Breast epithelium (tissue), 4 donors: ENCODE measurements around the gene XPO1. TPM values are rescaled to one million over a fixed set of nuclear protein-coding genes. Genes with fewer than 3 reads are reported as not detected.
"Not testable (repeated sequence)": the region's sequence is repeated elsewhere in the genome, so short reads cannot be mapped to it uniquely, and the experiment has no call there.

Source experiments
- DNase-seq, 2 donors: peaks; one replicate each; pipeline ENCODE4 v3.0.0-alpha.2; 2019; ENCODE audit warnings: low spot score in 2 of 2
- H3K27ac ChIP-seq, 2 donors: fragments of 200-600 bp; sonication (generic) in 1 of 2; one replicate each; pipeline ENCODE4 v1.5.1; 2016 to 2019; ENCODE audit warnings: mild to moderate bottlenecking in 1 of 2
- H3K27me3 ChIP-seq, 2 donors: fragments of 200-600 bp; sonication (generic) in 1 of 2; one replicate each; pipeline versions ENCODE4 v1.5.1 to v1.6.0; 2017 to 2019; ENCODE audit warnings: control low read depth in 1 of 2, mild to moderate bottlenecking in 1 of 2
- H3K36me3 ChIP-seq: fragments of 200-600 bp; one replicate; pipeline ENCODE4 v1.5.1; 2019
- H3K4me1 ChIP-seq, 2 donors: fragments of 200-600 bp; sonication (generic); one replicate each; pipeline ENCODE4 v1.5.1; 2016 to 2019; ENCODE audit warnings: control low read depth in 1 of 2
- H3K4me3 ChIP-seq, 3 donors: fragments of 200-600 bp; sonication (generic); 1 replicate in 2 of 3; 2 replicates in 1 of 3; pipeline ENCODE4 v1.5.1; 2016 to 2019; ENCODE audit warnings: mild to moderate bottlenecking in 3 of 3, moderate library complexity in 2 of 3
- H3K9me3 ChIP-seq, 2 donors: fragments of 200-600 bp; sonication (generic) in 1 of 2; one replicate each; pipeline ENCODE4 v1.5.1; 2016 to 2019; ENCODE audit warnings: control low read depth in 1 of 2
- POLR2A ChIP-seq: fragments of 450-650 bp; IDR thresholded peaks from one replicate; pipeline ENCODE4 v1.6.1; 2016; ENCODE audit warnings: antibody characterized with exemption, mild to moderate bottlenecking, moderate library complexity
- POLR2AphosphoS5 ChIP-seq, 3 donors: sonication (generic); formaldehyde crosslinking; IDR thresholded peaks; one replicate each; pipeline ENCODE4 v1.6.1; 2017; ENCODE audit warnings: antibody characterized with exemption in 3 of 3
- intact Hi-C: fragments of 100-400 bp; cut with DNase I; formaldehyde crosslinking; loops from one replicate; pipeline ENCODE4 v1.15.1; 2023; ENCODE audit warnings: low total_unique reads
- total RNA-seq, 3 donors: library from RNA; depleted of rRNA; stranded (reverse); fragments of >200 nt; gene quantifications; one replicate each; pipeline ENCODE4 v1.1.0, GENCODE V29; 2016
- TF ChIP-seq, protein P1 (sequence below), 3 donors: fragments of 450-650 bp; IDR thresholded peaks; one replicate each; pipeline ENCODE4 v1.5.1; 2016 to 2017; ENCODE audit warnings: antibody characterized with exemption in 3 of 3, mild to moderate bottlenecking in 3 of 3, moderate library complexity in 3 of 3

The XPO1 gene, protein sequence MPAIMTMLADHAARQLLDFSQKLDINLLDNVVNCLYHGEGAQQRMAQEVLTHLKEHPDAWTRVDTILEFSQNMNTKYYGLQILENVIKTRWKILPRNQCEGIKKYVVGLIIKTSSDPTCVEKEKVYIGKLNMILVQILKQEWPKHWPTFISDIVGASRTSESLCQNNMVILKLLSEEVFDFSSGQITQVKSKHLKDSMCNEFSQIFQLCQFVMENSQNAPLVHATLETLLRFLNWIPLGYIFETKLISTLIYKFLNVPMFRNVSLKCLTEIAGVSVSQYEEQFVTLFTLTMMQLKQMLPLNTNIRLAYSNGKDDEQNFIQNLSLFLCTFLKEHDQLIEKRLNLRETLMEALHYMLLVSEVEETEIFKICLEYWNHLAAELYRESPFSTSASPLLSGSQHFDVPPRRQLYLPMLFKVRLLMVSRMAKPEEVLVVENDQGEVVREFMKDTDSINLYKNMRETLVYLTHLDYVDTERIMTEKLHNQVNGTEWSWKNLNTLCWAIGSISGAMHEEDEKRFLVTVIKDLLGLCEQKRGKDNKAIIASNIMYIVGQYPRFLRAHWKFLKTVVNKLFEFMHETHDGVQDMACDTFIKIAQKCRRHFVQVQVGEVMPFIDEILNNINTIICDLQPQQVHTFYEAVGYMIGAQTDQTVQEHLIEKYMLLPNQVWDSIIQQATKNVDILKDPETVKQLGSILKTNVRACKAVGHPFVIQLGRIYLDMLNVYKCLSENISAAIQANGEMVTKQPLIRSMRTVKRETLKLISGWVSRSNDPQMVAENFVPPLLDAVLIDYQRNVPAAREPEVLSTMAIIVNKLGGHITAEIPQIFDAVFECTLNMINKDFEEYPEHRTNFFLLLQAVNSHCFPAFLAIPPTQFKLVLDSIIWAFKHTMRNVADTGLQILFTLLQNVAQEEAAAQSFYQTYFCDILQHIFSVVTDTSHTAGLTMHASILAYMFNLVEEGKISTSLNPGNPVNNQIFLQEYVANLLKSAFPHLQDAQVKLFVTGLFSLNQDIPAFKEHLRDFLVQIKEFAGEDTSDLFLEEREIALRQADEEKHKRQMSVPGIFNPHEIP (N-terminal part only)
- total RNA-seq, result 100 to 1,000 TPM in 2 of 3 donors, 10 to 100 TPM in 1; 76.0 to 137 (median 129) TPM

DNA sequence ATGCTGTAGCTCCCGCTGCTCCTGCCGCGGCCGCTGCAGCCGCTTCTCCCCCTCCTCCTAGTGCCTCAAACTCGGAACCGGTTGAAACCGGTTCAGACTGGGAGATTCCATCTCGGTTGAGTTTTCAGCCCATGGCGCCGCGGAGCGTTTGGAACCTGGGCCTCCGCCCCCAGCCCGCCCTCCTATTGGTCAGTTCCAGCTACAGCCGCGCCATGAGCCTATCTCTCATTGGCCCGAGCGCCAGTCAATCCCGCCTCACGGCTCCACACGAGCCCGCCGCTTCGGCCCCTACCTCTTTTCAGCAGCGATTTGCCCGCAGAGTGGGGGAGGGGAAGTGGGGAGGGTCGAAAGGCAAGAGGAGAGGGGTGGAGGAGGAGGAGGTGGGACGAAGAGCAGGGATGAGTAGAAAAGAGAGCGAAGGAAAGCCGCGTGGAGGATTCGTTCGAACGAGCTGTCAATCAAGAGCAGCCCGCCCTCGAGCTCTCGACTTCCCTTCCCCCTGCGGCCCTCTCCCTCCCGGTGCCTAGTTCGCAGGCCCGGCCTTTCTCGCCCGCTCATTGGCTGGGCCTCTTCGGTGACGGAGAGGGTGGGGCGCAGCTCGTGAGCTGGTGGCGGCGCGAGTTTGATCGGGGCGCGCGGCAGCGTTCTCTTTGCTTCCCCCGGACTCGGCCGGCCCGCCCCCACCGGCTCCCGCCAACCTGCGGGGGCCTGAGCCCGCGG lies at the start of gene XPO1:
Gene XPO1 (minus strand): TSS at position 157 of the 720 bp plus-strand sequence. CDS start 4,459 bp downstream, outside the sequence.
- no peaks in the 10 kb centered on the region for H3K27me3 ChIP-seq
- peak; percentile 99 for DNase-seq

DNA sequence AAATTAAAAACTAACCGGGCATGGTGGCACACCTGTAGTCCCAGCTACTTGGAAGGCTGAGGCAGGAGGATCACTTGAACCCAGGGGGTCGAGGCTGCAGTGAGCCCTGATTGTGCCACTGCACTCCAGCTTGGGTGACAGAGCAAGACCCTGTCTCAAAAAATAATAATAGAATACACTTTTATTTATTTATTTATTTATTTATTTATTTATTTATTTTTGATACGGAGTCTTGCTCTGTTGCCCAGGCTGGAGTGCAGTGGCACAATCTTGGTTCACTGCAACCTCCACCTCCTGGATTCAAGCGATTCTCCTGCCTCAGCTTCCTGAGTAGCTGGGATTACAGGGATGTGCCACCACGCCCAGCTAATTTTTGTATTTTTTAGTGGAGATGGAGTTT lies 48.8 kb upstream of the XPO1 start:
- H3K9me3 ChIP-seq, intact Hi-C loops, H3K4me3 ChIP-seq, H3K36me3 ChIP-seq, H3K4me1 ChIP-seq, H3K27ac ChIP-seq, H3K27me3 ChIP-seq, DNase-seq: not testable (repeated sequence)

More for the DNA sequence above, at the start of gene XPO1:
- no peaks in the 10 kb centered on the region for H3K36me3 ChIP-seq
- H3K27ac ChIP-seq, result peak within 1 kb of the TSS; percentile 99
- peak within 1 kb of the TSS; percentile 79 to 95 (median 84) for H3K4me3 ChIP-seq
- no peaks in the 10 kb centered on the region for H3K4me1 ChIP-seq
- TF ChIP-seq POLR2A (peak; percentile 94), POLR2AphosphoS5 (IDR thresholded peaks at IDR 0.05) (peak; percentile 91 to 98 (median 97))
- TF ChIP-seq, protein P1, sequence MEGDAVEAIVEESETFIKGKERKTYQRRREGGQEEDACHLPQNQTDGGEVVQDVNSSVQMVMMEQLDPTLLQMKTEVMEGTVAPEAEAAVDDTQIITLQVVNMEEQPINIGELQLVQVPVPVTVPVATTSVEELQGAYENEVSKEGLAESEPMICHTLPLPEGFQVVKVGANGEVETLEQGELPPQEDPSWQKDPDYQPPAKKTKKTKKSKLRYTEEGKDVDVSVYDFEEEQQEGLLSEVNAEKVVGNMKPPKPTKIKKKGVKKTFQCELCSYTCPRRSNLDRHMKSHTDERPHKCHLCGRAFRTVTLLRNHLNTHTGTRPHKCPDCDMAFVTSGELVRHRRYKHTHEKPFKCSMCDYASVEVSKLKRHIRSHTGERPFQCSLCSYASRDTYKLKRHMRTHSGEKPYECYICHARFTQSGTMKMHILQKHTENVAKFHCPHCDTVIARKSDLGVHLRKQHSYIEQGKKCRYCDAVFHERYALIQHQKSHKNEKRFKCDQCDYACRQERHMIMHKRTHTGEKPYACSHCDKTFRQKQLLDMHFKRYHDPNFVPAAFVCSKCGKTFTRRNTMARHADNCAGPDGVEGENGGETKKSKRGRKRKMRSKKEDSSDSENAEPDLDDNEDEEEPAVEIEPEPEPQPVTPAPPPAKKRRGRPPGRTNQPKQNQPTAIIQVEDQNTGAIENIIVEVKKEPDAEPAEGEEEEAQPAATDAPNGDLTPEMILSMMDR (IDR thresholded peaks at IDR 0.05), result peak in 1 of 3 donors; percentile 37
- no peaks in the 10 kb centered on the region for H3K9me3 ChIP-seq
- intact Hi-C loops, result loop anchor here (2.0 kb wide), 1 partner anchor 44 kb away; no protein-coding TSS in a partner anchor

DNA sequence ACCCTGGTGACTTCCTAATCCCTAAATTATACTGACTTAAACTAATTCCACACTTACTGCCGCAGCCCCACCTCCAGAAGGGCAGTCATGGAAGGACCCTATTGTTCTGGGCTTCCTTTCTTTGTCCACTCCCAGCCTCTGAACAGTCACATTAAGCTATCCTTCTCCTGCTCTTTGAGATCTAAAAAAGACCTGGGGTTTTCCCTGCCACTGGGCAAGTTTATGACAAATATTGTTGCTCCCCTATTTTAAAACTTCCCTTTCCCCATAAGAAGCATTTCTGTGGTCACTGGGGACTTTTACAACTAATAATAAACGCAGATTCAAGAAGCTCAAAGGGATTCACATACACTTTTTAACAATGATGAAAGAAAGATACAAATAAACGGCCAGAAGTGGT lies 47.2 kb upstream of the XPO1 start:
- Histone ChIP-seq H3K27ac (no peak overlapping the region), H3K4me3 (no peak overlapping the region), H3K9me3 (no peaks in the 10 kb centered on the region), H3K4me1 (no peaks in the 10 kb centered on the region), H3K36me3 (no peaks in the 10 kb centered on the region), H3K27me3 (no peaks in the 10 kb centered on the region)
- TF ChIP-seq POLR2A (no peak), POLR2AphosphoS5 (IDR thresholded peaks at IDR 0.05) (no peak)
- TF ChIP-seq, protein P1 (IDR thresholded peaks at IDR 0.05), result no peak
- DNase-seq, result no peak
- intact Hi-C loops, result no loop called here

DNA sequence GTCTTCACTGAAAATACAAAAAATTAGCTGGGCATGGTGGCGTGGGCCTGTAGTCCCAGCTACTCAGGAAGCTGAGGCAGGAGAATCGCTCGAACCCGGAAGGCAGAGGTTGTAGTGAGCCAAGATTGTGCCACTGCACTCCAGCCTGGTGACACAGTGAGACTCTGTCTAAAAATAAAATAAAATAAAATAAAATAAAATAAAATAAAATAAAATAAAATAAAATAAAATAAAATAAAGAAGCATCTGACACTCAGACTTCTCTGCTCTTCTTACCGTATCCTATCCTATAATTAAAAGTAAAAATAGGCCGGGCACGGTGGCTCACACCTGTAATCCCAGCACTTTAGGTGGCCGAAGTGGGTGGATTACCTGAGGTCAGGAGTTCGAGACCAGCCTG lies 46.2 kb upstream of the XPO1 start:
- H3K27me3 ChIP-seq, H3K27ac ChIP-seq, H3K9me3 ChIP-seq, intact Hi-C loops, DNase-seq, H3K36me3 ChIP-seq, H3K4me3 ChIP-seq, H3K4me1 ChIP-seq: not testable (repeated sequence)

DNA sequence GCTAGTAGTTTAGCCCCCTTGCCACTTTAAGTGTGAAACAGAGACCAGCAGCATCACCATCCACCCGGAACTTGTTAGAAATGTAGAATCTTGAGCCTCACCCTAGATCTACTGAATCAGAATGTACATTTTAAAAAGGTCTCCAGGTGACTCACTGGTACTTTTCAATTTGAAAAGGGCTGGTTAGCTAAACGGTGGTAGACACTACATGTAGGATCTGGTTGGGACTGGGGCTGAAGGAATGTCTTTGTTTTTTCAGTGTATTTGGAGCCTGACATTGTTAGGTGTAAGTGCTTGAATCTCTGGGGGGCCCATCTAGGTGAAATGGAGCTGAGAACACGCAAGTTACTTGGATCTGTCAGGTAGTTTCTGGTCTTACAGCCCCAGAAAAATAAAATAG lies 44.0 kb upstream of the XPO1 start:
- Histone ChIP-seq H3K4me3 (no peak overlapping the region), H3K36me3 (no peaks in the 10 kb centered on the region), H3K4me1 (no peaks in the 10 kb centered on the region), H3K27ac (no peak overlapping the region), H3K9me3 (no peaks in the 10 kb centered on the region), H3K27me3 (no peaks in the 10 kb centered on the region)
- intact Hi-C loops, result no loop called here
- TF ChIP-seq POLR2A, result no peak
- TF ChIP-seq, protein P1 (IDR thresholded peaks at IDR 0.05), result no peak
- TF ChIP-seq POLR2AphosphoS5 (IDR thresholded peaks at IDR 0.05), result no peak
- no peak for DNase-seq
